ENCODE data around the gene MS4A15.
"Not testable (repeated sequence)": the region's sequence is repeated elsewhere in the genome, so short reads cannot be mapped to it uniquely, and the experiment has no call there.

Gene MS4A15

GRCh38 chr11:60756307-60757032, at the start of gene MS4A15:
TSS of gene MS4A15 (plus strand) at chr11:60756867. CDS start at chr11:60763734, 6,867 bp downstream.
- DNase-seq = peak; percentile 59 to 65

- DNase-seq = no peak
Observed at GRCh38 chr11:60706931-60707330, 49.7 kb upstream of the MS4A15 start.

- peak in 1 of 2 experiments; percentile 18 for DNase-seq
Observed at GRCh38 chr11:60710482-60710881, 46.2 kb upstream of the MS4A15 start.

GRCh38 chr11:60711276-60711675, 45.4 kb upstream of the MS4A15 start:
- DNase-seq = no peak

- DNase-seq = not testable (repeated sequence)
Observed at GRCh38 chr11:60713423-60713822, 43.2 kb upstream of the MS4A15 start.

- no peak for DNase-seq
Observed at GRCh38 chr11:60717956-60718355, 38.7 kb upstream of the MS4A15 start.

GRCh38 chr11:60718524-60719316, 37.9 kb upstream of the MS4A15 start:
- no peak for DNase-seq

- DNase-seq = no peak
Observed at GRCh38 chr11:60719391-60719790, 37.3 kb upstream of the MS4A15 start.

- no peak for DNase-seq
Observed at GRCh38 chr11:60720460-60720859, 36.2 kb upstream of the MS4A15 start.

GRCh38 chr11:60724420-60724819, 32.2 kb upstream of the MS4A15 start, which contains the start of gene MS4A18:
TSS of gene MS4A18 (plus strand) at chr11:60724720.
- no peak for DNase-seq

GRCh38 chr11:60725592-60725991, 31.1 kb upstream of the MS4A15 start:
- no peak for DNase-seq

GRCh38 chr11:60731586-60731985, 25.1 kb upstream of the MS4A15 start:
- no peak for DNase-seq

- DNase-seq = no peak
Observed at GRCh38 chr11:60734279-60734678, 22.4 kb upstream of the MS4A15 start.

- no peak for DNase-seq
Observed at GRCh38 chr11:60739114-60739513, 17.6 kb upstream of the MS4A15 start.

GRCh38 chr11:60740573-60740972, 16.1 kb upstream of the MS4A15 start:
- no peak for DNase-seq

GRCh38 chr11:60741421-60741820, 15.2 kb upstream of the MS4A15 start:
- DNase-seq = no peak

GRCh38 chr11:60743058-60743457, 13.6 kb upstream of the MS4A15 start:
- DNase-seq = no peak

- no peak for DNase-seq
Observed at GRCh38 chr11:60744114-60744513, 12.6 kb upstream of the MS4A15 start.

GRCh38 chr11:60747359-60747873, 9.3 kb upstream of the MS4A15 start:
- DNase-seq = no peak

GRCh38 chr11:60748225-60748624, 8.4 kb upstream of the MS4A15 start:
- DNase-seq = no peak

- DNase-seq = no peak
Observed at GRCh38 chr11:60748821-60749220, 7.8 kb upstream of the MS4A15 start.

GRCh38 chr11:60750911-60751310, 5.8 kb upstream of the MS4A15 start:
- no peak for DNase-seq

- DNase-seq = no peak
Observed at GRCh38 chr11:60753309-60753708, 3.4 kb upstream of the MS4A15 start.

GRCh38 chr11:60754887-60755286, 1.8 kb upstream of the MS4A15 start:
- DNase-seq = no peak

All from NCI-H526 (cell line).